Measurements from ENCODE around the gene SDR9C7.

SDR9C7 gene

GRCh38 chr12:56935157-56935556 is 949 bp upstream of the SDR9C7 start:
- no peak for DNase-seq (ENCODE audit: extremely low spot score)
- CTCF ChIA-PET: no interaction called here
- TF ChIP-seq, protein P1, sequence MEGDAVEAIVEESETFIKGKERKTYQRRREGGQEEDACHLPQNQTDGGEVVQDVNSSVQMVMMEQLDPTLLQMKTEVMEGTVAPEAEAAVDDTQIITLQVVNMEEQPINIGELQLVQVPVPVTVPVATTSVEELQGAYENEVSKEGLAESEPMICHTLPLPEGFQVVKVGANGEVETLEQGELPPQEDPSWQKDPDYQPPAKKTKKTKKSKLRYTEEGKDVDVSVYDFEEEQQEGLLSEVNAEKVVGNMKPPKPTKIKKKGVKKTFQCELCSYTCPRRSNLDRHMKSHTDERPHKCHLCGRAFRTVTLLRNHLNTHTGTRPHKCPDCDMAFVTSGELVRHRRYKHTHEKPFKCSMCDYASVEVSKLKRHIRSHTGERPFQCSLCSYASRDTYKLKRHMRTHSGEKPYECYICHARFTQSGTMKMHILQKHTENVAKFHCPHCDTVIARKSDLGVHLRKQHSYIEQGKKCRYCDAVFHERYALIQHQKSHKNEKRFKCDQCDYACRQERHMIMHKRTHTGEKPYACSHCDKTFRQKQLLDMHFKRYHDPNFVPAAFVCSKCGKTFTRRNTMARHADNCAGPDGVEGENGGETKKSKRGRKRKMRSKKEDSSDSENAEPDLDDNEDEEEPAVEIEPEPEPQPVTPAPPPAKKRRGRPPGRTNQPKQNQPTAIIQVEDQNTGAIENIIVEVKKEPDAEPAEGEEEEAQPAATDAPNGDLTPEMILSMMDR (IDR thresholded peaks at IDR 0.05; ENCODE audit: control extremely low read depth, extremely low read depth, low read depth, missing control alignments): no peak
- POLR2A ChIA-PET: no interaction called here

GRCh38 chr12:56932867-56933266 is 1.3 kb downstream of the SDR9C7 start:
- DNase-seq (ENCODE audit: extremely low spot score): no peak
- CTCF ChIA-PET: interaction anchor here (0.9 to 1.2 kb wide), 2 partner anchors 12 to 48 kb away, joined by 3 read pairs; no protein-coding TSS in a partner anchor
- TF ChIP-seq, protein P1 (IDR thresholded peaks at IDR 0.05; ENCODE audit: control extremely low read depth, extremely low read depth, low read depth, missing control alignments): no peak
- POLR2A ChIA-PET: no interaction called here

- CTCF ChIA-PET: interaction anchor here (0.9 to 1.2 kb wide), 2 partner anchors 11 to 49 kb away, joined by 3 read pairs; no protein-coding TSS in a partner anchor
- POLR2A ChIA-PET: no interaction called here
- DNase-seq (ENCODE audit: extremely low spot score): no peak
- TF ChIP-seq, protein P1 (IDR thresholded peaks at IDR 0.05; ENCODE audit: control extremely low read depth, extremely low read depth, low read depth, missing control alignments): no peak
Observed at GRCh38 chr12:56932146-56932545, 2.1 kb downstream of the SDR9C7 start.

DNA sequence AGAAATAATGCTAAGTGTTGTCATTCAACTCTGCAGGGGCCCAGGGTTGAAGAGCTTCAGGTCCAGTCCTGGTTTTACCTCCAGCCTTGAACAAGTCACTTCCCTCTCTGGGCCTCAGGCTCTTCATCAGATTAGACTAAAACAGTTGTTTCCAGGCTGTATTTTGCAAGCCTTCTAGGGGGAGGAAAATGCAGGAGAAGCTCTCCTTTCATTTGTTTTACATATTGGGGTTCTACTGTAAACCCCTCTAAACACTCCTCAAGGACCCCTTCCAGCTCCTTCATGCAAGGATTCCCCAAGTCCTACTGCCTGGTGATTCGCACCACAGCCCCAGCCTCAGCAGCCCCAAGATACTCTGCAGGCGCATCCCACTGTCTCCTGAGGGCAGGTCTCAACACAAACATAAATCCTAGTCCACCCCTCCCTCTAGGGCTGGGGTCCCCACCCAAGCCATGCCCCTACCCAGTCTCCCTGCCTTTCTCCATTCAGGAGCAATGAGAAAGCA is 2.7 kb downstream of the SDR9C7 start:
- POLR2A ChIA-PET: no interaction called here

GRCh38 chr12:56930241-56930640 is 4.0 kb downstream of the SDR9C7 start:
- ChIA-PET CTCF (no interaction called here), POLR2A (no interaction called here)
- DNase-seq (ENCODE audit: extremely low spot score): no peak
- TF ChIP-seq, protein P1 (IDR thresholded peaks at IDR 0.05; ENCODE audit: control extremely low read depth, extremely low read depth, low read depth, missing control alignments): no peak

More for the DNA sequence above, 2.7 kb downstream of the SDR9C7 start:
- CTCF ChIA-PET: interaction anchor here (1.2 kb wide), 1 partner anchor 11 kb away, joined by 3 read pairs; no protein-coding TSS in a partner anchor
- TF ChIP-seq, protein P1 (IDR thresholded peaks at IDR 0.05; ENCODE audit: control extremely low read depth, extremely low read depth, low read depth, missing control alignments): no peak
- no peak for DNase-seq (ENCODE audit: extremely low spot score)

DNA sequence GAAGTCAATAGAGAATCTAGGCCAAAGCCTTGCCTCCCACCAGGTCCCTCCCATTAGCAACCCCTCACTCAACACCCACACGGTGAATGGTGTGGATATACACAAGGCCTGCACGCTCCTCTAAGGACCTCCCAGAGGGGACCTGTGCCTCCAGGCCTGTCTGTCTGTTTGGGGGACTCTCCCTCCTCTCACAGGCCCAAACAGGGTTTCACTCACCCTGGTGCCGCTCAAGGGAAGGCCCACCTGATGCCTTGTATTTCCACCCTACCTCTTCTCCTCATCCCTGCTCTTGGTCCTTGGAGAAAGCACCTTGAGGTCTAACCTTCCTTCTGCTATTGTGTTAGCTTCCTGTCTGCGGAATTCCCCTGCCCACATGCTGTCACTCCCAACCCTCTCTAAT is 4.4 kb downstream of the SDR9C7 start:
- no peak for DNase-seq (ENCODE audit: extremely low spot score)
- TF ChIP-seq, protein P1 (IDR thresholded peaks at IDR 0.05; ENCODE audit: control extremely low read depth, extremely low read depth, low read depth, missing control alignments): no peak
- ChIA-PET CTCF (no interaction called here), POLR2A (no interaction called here)
